Measurements from ENCODE around the gene ZGRF1.
A peak's percentile ranks its signal among the peaks of the same experiment; 100 is the strongest.
"Not testable (repeated sequence)": the region's sequence is repeated elsewhere in the genome, so short reads cannot be mapped to it uniquely, and the experiment has no call there.

ZGRF1 gene

GRCh38 chr4:112636688-112637551, at the start of gene ZGRF1, which contains the start of gene LARP7:
Gene ZGRF1, minus strand, starts transcription at chr4:112636909. Its CDS starts 3,733 bp downstream, at chr4:112633176.
Gene LARP7, plus strand, starts transcription at chr4:112637143. Its CDS starts 7,527 bp downstream, at chr4:112644670.
- DNase-seq: peak; percentile 79

- no peak for DNase-seq
These were observed 44.3 kb upstream of the ZGRF1 start for GRCh38 chr4:112680996-112681395.

GRCh38 chr4:112677519-112678091, 40.9 kb upstream of the ZGRF1 start:
- no peak for DNase-seq

- DNase-seq: no peak
These were observed 37.7 kb upstream of the ZGRF1 start for GRCh38 chr4:112674376-112674775.

- no peak for DNase-seq
These were observed 37.0 kb upstream of the ZGRF1 start for GRCh38 chr4:112673686-112674085.

- no peak for DNase-seq
These were observed 36.4 kb upstream of the ZGRF1 start for GRCh38 chr4:112673076-112673475.

GRCh38 chr4:112668131-112668530, 31.4 kb upstream of the ZGRF1 start:
- DNase-seq: no peak

- DNase-seq: no peak
These were observed 27.9 kb upstream of the ZGRF1 start for GRCh38 chr4:112664611-112665010.

- DNase-seq: not testable (repeated sequence)
These were observed 19.4 kb upstream of the ZGRF1 start for GRCh38 chr4:112656115-112656514.

- no peak for DNase-seq
These were observed 18.6 kb upstream of the ZGRF1 start for GRCh38 chr4:112655270-112655669.

- DNase-seq: no peak
These were observed 15.5 kb upstream of the ZGRF1 start for GRCh38 chr4:112652216-112652615.

GRCh38 chr4:112651641-112652040, 14.9 kb upstream of the ZGRF1 start:
- DNase-seq: no peak

GRCh38 chr4:112650332-112650731, 13.6 kb upstream of the ZGRF1 start:
- no peak for DNase-seq

- no peak for DNase-seq
These were observed 12.3 kb upstream of the ZGRF1 start for GRCh38 chr4:112649055-112649408.

- no peak for DNase-seq
These were observed 11.8 kb upstream of the ZGRF1 start for GRCh38 chr4:112648263-112649054.

- no peak for DNase-seq
These were observed 11.1 kb upstream of the ZGRF1 start for GRCh38 chr4:112647785-112648184.

GRCh38 chr4:112646632-112647537, 10.2 kb upstream of the ZGRF1 start:
- no peak for DNase-seq

GRCh38 chr4:112645541-112646329, 9.0 kb upstream of the ZGRF1 start:
- DNase-seq: no peak

GRCh38 chr4:112644595-112645535, 8.2 kb upstream of the ZGRF1 start:
- not testable (repeated sequence) for DNase-seq

- no peak for DNase-seq
These were observed 5.8 kb upstream of the ZGRF1 start for GRCh38 chr4:112642526-112642925.

- no peak for DNase-seq
These were observed 800 bp upstream of the ZGRF1 start for GRCh38 chr4:112637552-112637866.

Measured in GOT3 (cell line).